Liver (tissue), 9 donors: ENCODE results near the gene SIGLEC10. TPM values are rescaled to one million over a fixed set of nuclear protein-coding genes. Genes with fewer than 3 reads are reported as not detected.
A peak's percentile ranks its signal among the peaks of the same experiment; 100 is the strongest.

ENCODE experiments used
- DNase-seq: peaks from one replicate; pipeline ENCODE4 v3.0.0-alpha.2; 2017; ENCODE audit warnings: low spot score
- H3K27ac ChIP-seq, 2 donors: one replicate each; pipeline ENCODE4 v1.7.0; 2013; ENCODE audit warnings: inconsistent platforms in 2 of 2, low read length in 2 of 2, control low read depth in 1 of 2, low read depth in 1 of 2, mild to moderate bottlenecking in 1 of 2
- H3K27me3 ChIP-seq, 4 donors: one replicate each; pipeline versions ENCODE4 v1.6.1 to v1.7.0; 2013; ENCODE audit warnings: low read length in 3 of 4, inconsistent platforms in 1 of 4, mild to moderate bottlenecking in 1 of 4, moderate library complexity in 1 of 4; ENCODE audit not compliant: control insufficient read depth in 4 of 4, insufficient read depth in 4 of 4
- H3K36me3 ChIP-seq, 4 donors: one replicate each; pipeline versions ENCODE4 v1.6.1 to v1.7.0; 2013; ENCODE audit warnings: low read length in 3 of 4, mild to moderate bottlenecking in 3 of 4, low read depth in 1 of 4, moderate library complexity in 1 of 4; ENCODE audit not compliant: control insufficient read depth in 4 of 4, insufficient read depth in 3 of 4
- H3K4me1 ChIP-seq, 4 donors: one replicate each; pipeline versions ENCODE4 v1.6.1 to v1.7.0; 2013; ENCODE audit warnings: low read length in 3 of 4, mild to moderate bottlenecking in 3 of 4, moderate library complexity in 1 of 4; ENCODE audit not compliant: control insufficient read depth in 4 of 4, insufficient read depth in 4 of 4
- H3K4me3 ChIP-seq, 3 donors: one replicate each; pipeline versions ENCODE4 v1.6.1 to v1.7.0; 2013; ENCODE audit warnings: low read length in 3 of 3, control low read depth in 1 of 3, low read depth in 1 of 3, mild to moderate bottlenecking in 1 of 3
- H3K9ac ChIP-seq, 2 donors: one replicate each; pipeline ENCODE4 v1.7.0; 2013; ENCODE audit warnings: low read length in 2 of 2, mild to moderate bottlenecking in 2 of 2, moderate library complexity in 2 of 2, control low read depth in 1 of 2, low read depth in 1 of 2
- H3K9me3 ChIP-seq, 4 donors: one replicate each; pipeline versions ENCODE4 v1.6.1 to v1.7.0; 2013; ENCODE audit warnings: low read length in 3 of 4; ENCODE audit not compliant: control insufficient read depth in 4 of 4
- ATF3 ChIP-seq: IDR thresholded peaks from 2 replicates; pipeline ENCODE4 v1.6.1; 2016; ENCODE audit warnings: antibody characterized with exemption
- EGR1 ChIP-seq, 2 donors: IDR thresholded peaks; 2 replicates each; pipeline ENCODE4 v1.6.1; 2016 to 2018; ENCODE audit warnings: antibody characterized with exemption in 2 of 2, low read depth in 2 of 2
- FOXA2 ChIP-seq: IDR thresholded peaks from 2 replicates; pipeline ENCODE4 v1.6.1; 2016; ENCODE audit warnings: antibody characterized with exemption
- GABPA ChIP-seq, 2 donors: IDR thresholded peaks in 1 of 2; conservative IDR thresholded peaks in 1 of 2; 2 replicates each; pipeline ENCODE4 v1.6.1; 2016; ENCODE audit warnings: antibody characterized with exemption in 2 of 2, mild to moderate bottlenecking in 1 of 2, moderate library complexity in 1 of 2
- HNF4A ChIP-seq, 2 donors: conservative IDR thresholded peaks; 2 replicates each; pipeline ENCODE4 v1.6.1; 2016; ENCODE audit warnings: antibody characterized with exemption in 2 of 2, mild to moderate bottlenecking in 2 of 2
- HNF4G ChIP-seq: IDR thresholded peaks from 2 replicates; pipeline ENCODE4 v1.6.1; 2016; ENCODE audit warnings: antibody characterized with exemption
- JUND ChIP-seq, 2 donors: IDR thresholded peaks; 2 replicates each; pipeline ENCODE4 v1.6.1; 2016; ENCODE audit warnings: antibody characterized with exemption in 2 of 2
- MAX ChIP-seq: IDR thresholded peaks from 2 replicates; pipeline ENCODE4 v1.6.1; 2016; ENCODE audit warnings: antibody characterized with exemption
- NR2F2 ChIP-seq: IDR thresholded peaks from 2 replicates; pipeline ENCODE4 v1.6.1; 2016; ENCODE audit warnings: antibody characterized with exemption
- RAD21 ChIP-seq, 2 donors: IDR thresholded peaks; 2 replicates each; pipeline ENCODE4 v1.6.1; 2016; ENCODE audit warnings: antibody characterized with exemption in 2 of 2, mild to moderate bottlenecking in 2 of 2
- REST ChIP-seq: IDR thresholded peaks from 2 replicates; pipeline ENCODE4 v1.6.1; 2016; ENCODE audit warnings: antibody characterized with exemption, mild to moderate bottlenecking
- RXRA ChIP-seq, 2 donors: IDR thresholded peaks; 2 replicates each; pipeline ENCODE4 v1.6.1; 2017 to 2018; ENCODE audit warnings: antibody characterized with exemption in 2 of 2, mild to moderate bottlenecking in 1 of 2
- SP1 ChIP-seq: IDR thresholded peaks from 2 replicates; pipeline ENCODE4 v1.6.1; 2018; ENCODE audit warnings: antibody characterized with exemption, mild to moderate bottlenecking
- TAF1 ChIP-seq: conservative IDR thresholded peaks from 2 replicates; pipeline ENCODE4 v1.6.1; 2016; ENCODE audit warnings: antibody characterized with exemption, mild to moderate bottlenecking
- YY1 ChIP-seq: IDR thresholded peaks from 2 replicates; pipeline ENCODE4 v1.6.1; 2016; ENCODE audit warnings: antibody characterized with exemption, mild to moderate bottlenecking
- WGBS: extraction: QIAGEN DNeasy Blood & Tissue Kit; methylation state at CpG from one replicate; pipeline ENCODE4 v1.1.7; 2013; 5-methylcytosine and 5-hydroxymethylcytosine counted together
- polyA plus RNA-seq, 2 donors: library from polyadenylated mRNA; stranded (reverse) in 1 of 2; unstranded in 1 of 2; fragments of 200-250 nt in 1 of 2; fragments of >200 nt in 1 of 2; fragmentation: Nextera tagmentation in 1 of 2; extraction: Ambion mirVana in 1 of 2; gene quantifications; one replicate each; pipeline versions ENCODE4 v1.2.1 to v1.2.3, GENCODE V29; 2013 to 2015
- total RNA-seq, 2 donors: library from RNA; depleted of rRNA; stranded (reverse); fragments of >200 nt; gene quantifications; one replicate each; pipeline ENCODE4 v1.2.3, GENCODE V29; 2014
- donor health status: healthy.
- donor health status: healthy.
- donor health status: healthy.
- donor health status: healthy.
- donor health status: healthy.

The SIGLEC10 gene
- total and polyA plus RNA-seq, 4 donors: 1.7 to 8.4 (median 6.5) TPM

DNA sequence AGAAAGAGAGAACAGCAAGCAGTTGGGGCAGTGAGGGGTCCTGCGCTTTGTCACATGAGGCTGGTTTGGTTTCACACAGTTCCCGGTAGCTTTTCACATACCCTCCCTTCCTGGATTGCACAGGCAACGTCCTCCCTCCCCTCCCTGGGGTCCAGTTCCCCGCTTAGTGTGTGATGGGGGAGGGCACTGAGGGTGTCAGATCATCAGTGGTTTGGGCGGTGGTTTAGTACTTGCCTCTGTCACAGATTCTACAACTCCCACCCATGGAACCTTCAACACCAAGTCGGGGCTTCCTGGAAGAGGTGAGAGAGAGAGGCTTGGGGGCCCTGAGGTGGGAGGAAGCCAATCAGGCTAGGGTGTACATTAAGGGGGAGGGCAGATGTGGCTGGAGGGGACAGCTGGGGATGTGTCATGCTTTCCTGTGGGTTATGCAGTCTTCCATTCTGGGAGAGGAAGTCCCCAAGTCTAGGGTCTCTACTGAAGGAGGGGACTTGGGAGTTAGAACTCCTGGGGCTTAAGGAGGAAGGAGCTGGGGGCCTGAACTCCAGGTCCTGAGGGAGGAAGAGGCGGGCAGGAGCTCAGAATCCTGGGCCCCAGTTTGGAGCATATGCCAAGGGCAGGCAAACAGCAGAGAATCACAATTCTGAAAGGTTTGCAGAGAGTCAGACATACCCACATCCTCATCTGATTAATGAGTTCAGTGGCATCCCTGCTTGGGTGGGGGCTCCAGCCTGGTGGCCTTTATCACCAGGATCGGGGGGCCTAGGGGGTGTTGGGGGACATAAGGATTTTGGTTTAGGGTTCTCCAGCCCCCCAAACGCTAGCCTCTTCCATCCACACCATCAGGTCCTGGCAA, 44.6 kb downstream of the SIGLEC10 start, which contains the start of gene NKG7 (continued):
- TF ChIP-seq RXRA (IDR thresholded peaks at IDR 0.05) (no peak), MAX (no peak), SP1 (no peak)

DNA sequence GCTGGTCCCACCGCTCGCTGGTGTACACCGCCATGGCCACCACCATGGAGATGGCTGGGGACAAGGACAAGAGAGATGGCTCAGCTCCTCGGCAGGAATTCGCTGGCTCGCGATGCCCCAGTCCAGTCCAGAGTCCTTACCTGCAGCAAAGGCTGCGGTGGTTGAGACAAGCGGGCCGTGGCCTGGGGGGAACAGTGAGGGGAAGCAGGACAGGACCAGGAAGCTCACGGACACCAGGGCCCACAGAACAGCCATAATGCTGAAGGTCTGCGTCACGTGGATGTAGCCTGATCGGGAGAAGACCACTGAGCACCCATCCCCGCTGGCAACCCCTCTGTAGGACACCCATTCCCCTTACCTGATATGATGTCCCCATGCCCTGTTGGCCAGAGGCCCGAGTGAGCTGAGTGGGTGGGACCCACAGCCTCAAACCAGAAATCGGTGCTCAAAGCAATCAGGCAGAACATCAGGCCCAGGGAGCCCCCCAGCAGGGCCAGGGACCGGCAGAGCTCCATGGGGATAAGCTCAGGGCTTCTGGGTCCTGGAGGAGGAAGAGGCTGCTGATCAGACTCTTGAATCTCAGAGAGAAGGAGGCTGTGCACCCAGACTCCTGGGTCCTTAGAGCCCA, 45.3 kb downstream of the SIGLEC10 start:
- peaks cover 0 to 13% (median 3%) of the 10 kb centered on the region in 4 donors for H3K4me1 ChIP-seq
- TF ChIP-seq SP1: no peak
- no peak for TF ChIP-seq RAD21 (IDR thresholded peaks at IDR 0.05)
- H3K4me3 ChIP-seq: peak overlapping the region in 1 of 3 donors; percentile 1
- DNase-seq: no peak
- WGBS: 82% methylated on average over 18 of the region's 18 CpGs
- H3K27me3 ChIP-seq: no peaks in the 10 kb centered on the region
- H3K36me3 ChIP-seq: no peaks in the 10 kb centered on the region
- H3K9ac ChIP-seq: no peak overlapping the region
- H3K9me3 ChIP-seq: no peaks in the 10 kb centered on the region
- peak overlapping the region; percentile 10 to 26 for H3K27ac ChIP-seq

DNA sequence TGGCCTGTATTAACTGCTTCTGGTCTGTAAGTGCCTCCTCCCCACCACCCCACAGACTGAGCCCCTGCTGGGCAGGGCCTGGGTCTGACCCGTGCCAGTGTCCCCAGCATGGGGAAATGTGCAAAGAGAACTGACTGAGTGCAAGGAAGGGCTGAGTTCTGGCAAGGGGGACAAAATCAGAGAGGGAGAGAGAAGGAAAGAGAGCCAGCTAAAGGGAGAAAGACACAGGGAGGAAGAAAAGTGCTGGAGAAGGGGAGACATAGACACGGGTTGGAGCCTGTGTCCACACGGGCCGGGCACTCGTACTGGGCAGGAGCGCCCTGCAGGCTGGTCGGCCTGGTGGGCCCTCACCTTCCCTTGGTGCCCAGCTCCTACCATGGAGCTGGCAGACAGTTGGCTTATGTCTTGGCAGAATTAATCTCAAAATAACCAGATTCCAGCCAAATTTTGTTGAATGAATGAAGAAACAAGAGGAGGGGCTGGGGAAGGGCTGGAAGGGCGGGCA, 46.2 kb downstream of the SIGLEC10 start:
- H3K9me3 ChIP-seq: no peaks in the 10 kb centered on the region
- peak overlapping the region in 1 of 3 donors; percentile 5 for H3K4me3 ChIP-seq
- no peaks in the 10 kb centered on the region for H3K27me3 ChIP-seq
- H3K4me1 ChIP-seq: peaks cover 0 to 13% (median 5%) of the 10 kb centered on the region in 4 donors
- H3K36me3 ChIP-seq: no peaks in the 10 kb centered on the region
- WGBS: 79% methylated on average over 8 of the region's 8 CpGs
- TF ChIP-seq JUND (IDR thresholded peaks at IDR 0.05) (no peak), RAD21 (IDR thresholded peaks at IDR 0.05) (no peak), YY1 (no peak), TAF1 (no peak), RXRA (IDR thresholded peaks at IDR 0.05) (no peak)
- no peak overlapping the region for H3K27ac ChIP-seq
- H3K9ac ChIP-seq: no peak overlapping the region
- no peak for DNase-seq

DNA sequence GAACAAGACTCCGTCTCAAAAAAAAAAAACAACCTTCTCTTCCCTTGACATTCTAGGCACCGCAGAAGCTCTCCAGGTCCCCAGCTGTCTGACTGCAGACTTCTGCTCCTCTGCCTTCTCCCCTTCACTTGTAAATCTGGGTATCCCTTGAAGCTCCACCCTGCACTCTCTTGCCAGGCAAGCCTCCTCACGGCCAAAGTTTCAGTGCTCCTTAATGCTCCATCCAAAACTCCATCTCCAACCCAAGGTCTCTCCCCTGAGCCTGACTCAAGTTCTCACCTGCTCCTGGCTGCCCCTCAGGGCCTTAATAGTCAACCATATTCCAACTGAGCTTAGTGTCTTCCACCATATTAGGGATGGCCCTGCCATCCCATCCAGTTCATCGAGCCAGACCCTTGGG, 47.2 kb downstream of the SIGLEC10 start:
- Histone ChIP-seq H3K4me1 (peaks cover 0 to 18% (median 9%) of the 10 kb centered on the region in 4 donors), H3K27me3 (no peaks in the 10 kb centered on the region), H3K4me3 (no peak overlapping the region), H3K36me3 (no peaks in the 10 kb centered on the region), H3K27ac (no peak overlapping the region), H3K9ac (no peak overlapping the region), H3K9me3 (no peaks in the 10 kb centered on the region)
- TF ChIP-seq HNF4G (no peak), NR2F2 (no peak), RXRA (IDR thresholded peaks at IDR 0.05) (no peak), REST (no peak), RAD21 (IDR thresholded peaks at IDR 0.05) (no peak), MAX (no peak), HNF4A (conservative IDR thresholded peaks at IDR 0.05) (no peak), ATF3 (no peak), EGR1 (IDR thresholded peaks at IDR 0.05; ENCODE audit: low read depth in 2 of 2) (no peak), FOXA2 (no peak), GABPA (IDR thresholded peaks at IDR 0.05 in 1 of 2, conservative IDR thresholded peaks at IDR 0.05 in 1 of 2) (no peak)
- DNase-seq: no peak
- 87% methylated on average over 4 of the region's 4 CpGs for WGBS
